Measurements from ENCODE around the gene FXR2. TPM values are rescaled to one million over a fixed set of nuclear protein-coding genes. Genes with fewer than 3 reads are reported as not detected.

Gene FXR2
- total RNA-seq, 1 donor from 2014 or later: 44.2 TPM

DNA sequence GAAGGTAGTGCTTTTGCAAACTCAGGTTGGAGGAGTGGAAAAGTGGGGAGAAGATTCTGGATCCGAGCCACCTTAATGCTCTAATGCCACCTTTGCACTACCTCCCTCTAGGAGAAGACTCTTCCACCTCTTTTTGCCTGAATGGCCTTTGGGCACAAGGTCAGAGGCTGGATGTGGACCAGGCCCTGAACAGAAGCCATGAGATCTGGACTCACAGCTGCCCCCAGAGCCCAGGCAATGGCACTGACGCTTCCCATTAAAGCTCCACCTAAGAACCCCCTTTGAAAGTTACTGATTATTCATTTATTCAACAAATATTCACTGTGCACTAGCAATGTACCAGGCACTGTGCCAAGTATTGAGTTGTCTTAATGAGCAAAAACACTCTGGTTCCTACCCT lies 18.4 kb upstream of the FXR2 start:
- peaks cover 10% of the 10 kb centered on the region for H3K4me1 Mint-ChIP-seq (ENCODE audit: unreplicated experiment)
- no peak overlapping the region for H3K27ac Mint-ChIP-seq

DNA sequence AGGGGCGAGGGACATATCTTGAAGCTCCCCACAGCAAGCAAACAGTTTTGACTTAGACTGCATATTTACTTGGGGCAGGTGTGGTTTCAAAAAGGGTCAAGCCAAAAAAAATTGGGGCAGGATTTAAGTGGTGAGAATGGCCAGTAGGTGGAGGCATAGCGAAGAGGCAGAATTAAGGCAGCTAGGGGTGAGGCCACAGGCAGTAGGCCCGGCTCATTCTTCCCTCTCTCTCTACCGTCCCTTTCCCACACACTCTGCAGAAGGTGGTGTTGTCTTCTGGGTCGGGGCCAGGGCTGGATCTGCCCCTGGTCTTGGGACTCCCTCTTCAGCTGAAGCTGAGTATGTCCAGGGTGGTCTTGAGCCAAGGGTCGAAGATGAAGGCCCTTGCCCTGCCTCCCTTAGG lies 17.8 kb upstream of the FXR2 start:
- Mint-ChIP-seq H3K9me3 (no peaks in the 10 kb centered on the region), H3K4me3 (no peak overlapping the region), H3K27me3 (no peaks in the 10 kb centered on the region), H3K27ac (no peak overlapping the region), H3K36me3 (no peaks in the 10 kb centered on the region), H3K4me1 (ENCODE audit: unreplicated experiment) (peaks cover 10% of the 10 kb centered on the region)
- TF ChIP-seq, protein P1, sequence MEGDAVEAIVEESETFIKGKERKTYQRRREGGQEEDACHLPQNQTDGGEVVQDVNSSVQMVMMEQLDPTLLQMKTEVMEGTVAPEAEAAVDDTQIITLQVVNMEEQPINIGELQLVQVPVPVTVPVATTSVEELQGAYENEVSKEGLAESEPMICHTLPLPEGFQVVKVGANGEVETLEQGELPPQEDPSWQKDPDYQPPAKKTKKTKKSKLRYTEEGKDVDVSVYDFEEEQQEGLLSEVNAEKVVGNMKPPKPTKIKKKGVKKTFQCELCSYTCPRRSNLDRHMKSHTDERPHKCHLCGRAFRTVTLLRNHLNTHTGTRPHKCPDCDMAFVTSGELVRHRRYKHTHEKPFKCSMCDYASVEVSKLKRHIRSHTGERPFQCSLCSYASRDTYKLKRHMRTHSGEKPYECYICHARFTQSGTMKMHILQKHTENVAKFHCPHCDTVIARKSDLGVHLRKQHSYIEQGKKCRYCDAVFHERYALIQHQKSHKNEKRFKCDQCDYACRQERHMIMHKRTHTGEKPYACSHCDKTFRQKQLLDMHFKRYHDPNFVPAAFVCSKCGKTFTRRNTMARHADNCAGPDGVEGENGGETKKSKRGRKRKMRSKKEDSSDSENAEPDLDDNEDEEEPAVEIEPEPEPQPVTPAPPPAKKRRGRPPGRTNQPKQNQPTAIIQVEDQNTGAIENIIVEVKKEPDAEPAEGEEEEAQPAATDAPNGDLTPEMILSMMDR (conservative IDR thresholded peaks at IDR 0.05): peak; percentile 64
- DNase-seq (ENCODE audit: extremely low spot score, unreplicated experiment): no peak

More for the DNA sequence above, 18.4 kb upstream of the FXR2 start:
- H3K4me3 Mint-ChIP-seq: no peak overlapping the region
- no peaks in the 10 kb centered on the region for H3K36me3 Mint-ChIP-seq
- TF ChIP-seq, protein P1 (conservative IDR thresholded peaks at IDR 0.05): no peak
- no peak for DNase-seq (ENCODE audit: extremely low spot score, unreplicated experiment)
- H3K9me3 Mint-ChIP-seq: no peaks in the 10 kb centered on the region
- no peaks in the 10 kb centered on the region for H3K27me3 Mint-ChIP-seq

- Mint-ChIP-seq H3K36me3 (no peaks in the 10 kb centered on the region), H3K27me3 (no peaks in the 10 kb centered on the region), H3K27ac (no peak overlapping the region), H3K4me1 (ENCODE audit: unreplicated experiment) (peaks cover 13% of the 10 kb centered on the region), H3K9me3 (no peaks in the 10 kb centered on the region), H3K4me3 (no peak overlapping the region)
- DNase-seq (ENCODE audit: extremely low spot score, unreplicated experiment): no peak
- TF ChIP-seq, protein P1 (conservative IDR thresholded peaks at IDR 0.05): no peak
Observed at GRCh38 chr17:7631398-7632380, 17.0 kb upstream of the FXR2 start.

DNA sequence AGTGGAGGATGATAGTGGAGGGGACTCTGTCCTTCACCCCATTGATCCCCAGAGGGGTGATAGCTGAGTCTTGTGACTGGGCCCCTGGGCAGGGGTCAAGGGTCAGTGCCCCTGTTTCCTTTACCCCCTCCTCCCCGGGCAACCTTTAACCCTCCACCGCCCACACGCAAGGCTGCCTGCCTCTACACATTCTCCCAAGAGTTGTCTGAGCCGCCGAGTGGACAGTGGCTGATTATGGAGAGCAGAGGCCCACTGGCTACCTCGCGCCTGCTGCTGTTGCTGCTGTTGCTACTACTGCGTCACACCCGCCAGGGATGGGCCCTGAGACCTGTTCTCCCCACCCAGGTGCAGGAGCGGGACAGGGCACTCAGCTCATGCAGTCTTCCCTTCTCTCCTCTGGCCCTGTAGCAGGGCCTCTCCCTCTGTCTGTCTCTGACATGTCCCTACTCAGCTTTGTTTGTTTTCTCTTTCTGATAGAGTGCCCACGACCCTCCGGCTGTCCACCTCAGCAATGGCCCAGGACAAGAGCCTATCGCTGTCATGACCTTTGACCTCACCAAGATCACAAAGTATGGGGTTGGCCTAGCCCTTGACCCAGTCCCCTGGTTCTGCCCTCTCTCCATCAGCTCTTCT lies 15.4 kb upstream of the FXR2 start, which contains the start of gene SHBG:
TSS of gene SHBG (plus strand) at position 197 of the 633 bp plus-strand sequence. CDS start at position 235, 38 bp downstream.
- DNase-seq (ENCODE audit: extremely low spot score, unreplicated experiment): no peak
- no peaks in the 10 kb centered on the region for H3K9me3 Mint-ChIP-seq
- TF ChIP-seq, protein P1 (conservative IDR thresholded peaks at IDR 0.05): no peak
- no peaks in the 10 kb centered on the region for H3K27me3 Mint-ChIP-seq
- H3K4me1 Mint-ChIP-seq (ENCODE audit: unreplicated experiment): peaks cover 5% of the 10 kb centered on the region
- H3K4me3 Mint-ChIP-seq: peak within 1 kb of the TSS; percentile 6
- peak within 1 kb of the TSS; percentile 82 for H3K27ac Mint-ChIP-seq
- peaks cover 4% of the 10 kb centered on the region for H3K36me3 Mint-ChIP-seq

- peaks cover 4% of the 10 kb centered on the region for H3K36me3 Mint-ChIP-seq
- peak within 1 kb of the TSS; percentile 92 for H3K27ac Mint-ChIP-seq
- peak within 1 kb of the TSS; percentile 94 for H3K4me3 Mint-ChIP-seq
- peaks cover 5% of the 10 kb centered on the region for H3K4me1 Mint-ChIP-seq (ENCODE audit: unreplicated experiment)
- H3K9me3 Mint-ChIP-seq: no peaks in the 10 kb centered on the region
- DNase-seq (ENCODE audit: extremely low spot score, unreplicated experiment): peak; percentile 97
- TF ChIP-seq, protein P1 (conservative IDR thresholded peaks at IDR 0.05): no peak
- H3K27me3 Mint-ChIP-seq: no peaks in the 10 kb centered on the region
Observed at GRCh38 chr17:7627250-7628121, 12.8 kb upstream of the FXR2 start, which contains the start of gene SAT2. Gene SAT2 (minus strand): TSS chr17:7627821. CDS start chr17:7627635, 186 bp downstream.

Measured in type B pancreatic cell (in vitro differentiated cells).